OCI-LY1 (cell line): ENCODE measurements around the gene MLXIPL.

Source experiments
- CTCF ChIP-seq: fragments of 200-600 bp; sonication (generic), shearing (Covaris generic); IDR thresholded peaks from 2 replicates; pipeline ENCODE4 v1.5.1; 2017; ENCODE audit warnings: mild to moderate bottlenecking, antibody characterized with exemption, low read length, moderate library complexity, mixed read lengths
- EZH2 ChIP-seq: fragments of 200-600 bp; sonication (generic), shearing (Covaris generic); IDR thresholded peaks from 2 replicates; pipeline ENCODE4 v1.8.0; 2017; ENCODE audit warnings: borderline replicate concordance, mixed run types, mild to moderate bottlenecking, antibody characterized with exemption, low read length, moderate library complexity, mixed read lengths

- TF ChIP-seq EZH2 (no peak), CTCF (no peak)
These were observed 14.6 kb upstream of the MLXIPL start for GRCh38 chr7:73638911-73639310.
